B cell (primary cell): ENCODE measurements around the gene SMC3. TPM values are rescaled to one million over a fixed set of nuclear protein-coding genes. Genes with fewer than 3 reads are reported as not detected.

Experiments used
- ATAC-seq: fragments of 200-7000 bp; cut with Tn5 transposase; one replicate; pipeline ENCODE4 v1.10.0; 2021; ENCODE audit warnings: low read depth, mild to moderate bottlenecking, moderate number of reproducible peaks, moderate library complexity
- CTCF ChIA-PET: fragments of 350-600 bp; sonication (Branson Sonifier 250); formaldehyde crosslinking; loops from one replicate; lab custom pipeline; 2021; ENCODE audit warnings: antibody characterized with exemption, inconsistent platforms; lab: Charles Lee
- POLR2A ChIA-PET: fragments of 350-600 bp; sonication (Branson Sonifier 250); formaldehyde crosslinking; loops from one replicate; lab custom pipeline; 2021; ENCODE audit warnings: antibody characterized with exemption; lab: Charles Lee
- DNase-seq: peaks from one replicate; pipeline ENCODE4 v3.0.0; 2013
- H2AFZ ChIP-seq: 2 replicates; pipeline ENCODE4 v1.6.1; 2012; ENCODE audit warnings: mild to moderate bottlenecking, low read depth, low read length; ENCODE audit not compliant: insufficient read depth, poor library complexity, severe bottlenecking
- H3K27ac ChIP-seq, 2 donors: 1 replicate in 1 of 2; 2 replicates in 1 of 2; pipeline ENCODE4 v1.5.1; 2012 to 2013; ENCODE audit warnings: low read length in 2 of 2, mild to moderate bottlenecking in 2 of 2, moderate library complexity in 1 of 2
- H3K27me3 ChIP-seq, 4 experiments: fragments of 200-600 bp in 1 of 4; sonication (generic) in 1 of 4; replicated peaks in 1 of 4; 1 replicate in 2 of 4; 2 replicates in 2 of 4; pipeline versions ENCODE4 v1.6.1 to v1.7.0; 2013 to 2016; ENCODE audit warnings: low read length in 3 of 4, mild to moderate bottlenecking in 2 of 4, mixed read lengths in 1 of 4, moderate library complexity in 1 of 4; ENCODE audit not compliant: insufficient read depth in 4 of 4, control insufficient read depth in 3 of 4; ENCODE audit errors: control extremely low read depth in 1 of 4
- H3K36me3 ChIP-seq, 2 experiments: replicated peaks in 1 of 2; 1 replicate in 1 of 2; 2 replicates in 1 of 2; pipeline versions ENCODE4 v1.6.1 to v1.7.1; 2013; ENCODE audit warnings: low read length in 1 of 2; ENCODE audit not compliant: insufficient read depth in 2 of 2, control insufficient read depth in 1 of 2; ENCODE audit errors: control extremely low read depth in 1 of 2, extremely low read depth in 1 of 2
- H3K4me1 ChIP-seq, 2 donors: fragments of 200-600 bp in 1 of 2; sonication (generic) in 1 of 2; 1 replicate in 1 of 2; 2 replicates in 1 of 2; pipeline versions ENCODE4 v1.5.1 to v1.6.1; 2013 to 2017; ENCODE audit warnings: low read length in 2 of 2; ENCODE audit not compliant: control insufficient read depth in 2 of 2, insufficient read depth in 2 of 2
- H3K4me2 ChIP-seq: replicated peaks from 2 replicates; pipeline ENCODE3; 2012; ENCODE audit warnings: mild to moderate bottlenecking, low read depth, low read length; ENCODE audit not compliant: poor library complexity, severe bottlenecking
- H3K4me3 ChIP-seq, 5 experiments: fragments of 200-600 bp in 1 of 5; sonication (generic) in 1 of 5; 1 replicate in 3 of 5; 2 replicates in 2 of 5; pipeline versions ENCODE4 v1.5.1 to v1.7.0; 2011 to 2016; ENCODE audit warnings: low read length in 4 of 5, mild to moderate bottlenecking in 4 of 5, low read depth in 2 of 5, control low read depth in 1 of 5, moderate library complexity in 1 of 5; ENCODE audit not compliant: insufficient read depth in 1 of 5; ENCODE audit errors: control extremely low read depth in 1 of 5, extremely low read depth in 1 of 5
- H3K79me2 ChIP-seq: fragments of 200-600 bp; sonication (generic); one replicate; pipeline ENCODE4 v1.6.0; 2016; ENCODE audit warnings: low read length; ENCODE audit not compliant: control insufficient read depth, insufficient read depth
- H3K9ac ChIP-seq: fragments of 200-600 bp; sonication (generic); 2 replicates; pipeline ENCODE4 v1.6.1; 2017; ENCODE audit warnings: mild to moderate bottlenecking, low read length, moderate library complexity
- H3K9me3 ChIP-seq, 3 donors: one replicate each; pipeline versions ENCODE4 v1.6.1 to v1.7.1; 2013; ENCODE audit warnings: low read length in 2 of 3; ENCODE audit not compliant: control insufficient read depth in 2 of 3, insufficient read depth in 1 of 3; ENCODE audit errors: control extremely low read depth in 1 of 3
- H4K20me1 ChIP-seq: 2 replicates; pipeline ENCODE4 v1.6.0; 2012; ENCODE audit warnings: mild to moderate bottlenecking, low read length; ENCODE audit not compliant: insufficient read depth, control insufficient read depth, poor library complexity, severe bottlenecking
- H3K27ac Mint-ChIP-seq: one replicate; pipeline ENCODE4 v1.8.0; 2021; ENCODE audit warnings: mixed read lengths
- H3K27me3 Mint-ChIP-seq: one replicate; pipeline ENCODE4 v1.8.0; 2021; ENCODE audit warnings: mixed read lengths
- H3K4me1 Mint-ChIP-seq: one replicate; pipeline ENCODE4 v1.8.0; 2021; ENCODE audit warnings: mixed read lengths
- H3K4me3 Mint-ChIP-seq: one replicate; pipeline ENCODE4 v1.8.0; 2021; ENCODE audit warnings: mixed read lengths
- H3K9me3 Mint-ChIP-seq: one replicate; pipeline ENCODE4 v1.8.0; 2022; ENCODE audit warnings: mixed read lengths; ENCODE audit not compliant: insufficient read depth
- EZH2 ChIP-seq: IDR thresholded peaks from 2 replicates; pipeline ENCODE4 v1.6.1; 2012; ENCODE audit warnings: borderline replicate concordance, low read depth, mild to moderate bottlenecking, moderate library complexity, low read length; ENCODE audit not compliant: insufficient read depth, poor library complexity, severe bottlenecking
- WGBS: methylation state at CpG from one replicate; pipeline ENCODE4 v1.1.5; 2013; ENCODE audit warnings: missing lambda C conversion rate; ENCODE audit not compliant: insufficient coverage; 5-methylcytosine and 5-hydroxymethylcytosine counted together
- intact Hi-C: fragments of 100-400 bp; cut with micrococcal nuclease; formaldehyde crosslinking; loops from one replicate; pipeline ENCODE4 v1.10.0; 2022
- polyA plus RNA-seq: library from polyadenylated mRNA; depleted of rRNA; stranded (reverse); fragments of >200 nt; gene quantifications from 2 replicates; pipeline ENCODE4 v1.2.3, GENCODE V29; 2012
- total RNA-seq, 2 donors: library from RNA; stranded (reverse); fragments of 120-200 nt in 1 of 2; gene quantifications; 1 replicate in 1 of 2; 2 replicates in 1 of 2; pipeline versions ENCODE4 v1.2.3 to v1.2.4, GENCODE V29; 2013 to 2022
- TF ChIP-seq, protein P1 (sequence below): fragments of 200-600 bp; IDR thresholded peaks from one replicate; pipeline ENCODE4 v1.8.0; 2022; ENCODE audit warnings: antibody characterized with exemption, mild to moderate bottlenecking

Gene SMC3
- total and polyA plus RNA-seq, 2 donors (not counting 1 experiment from before 2014, with no cell fraction given) = 6.1 to 45.8 TPM

- no peaks in the 10 kb centered on the region for H3K27me3 Mint-ChIP-seq
- Histone ChIP-seq H3K4me1 (peaks cover 18 to 26% of the 10 kb centered on the region in 2 donors), H3K9ac (no peak overlapping the region), H3K27ac (no peak overlapping the region), H3K9me3 (no peaks in the 10 kb centered on the region), H3K79me2 (peaks cover 49% of the 10 kb centered on the region), H3K4me3 (no peak overlapping the region), H4K20me1 (peaks cover 22% of the 10 kb centered on the region), H3K4me2 (no peak overlapping the region), H3K27me3 (no peaks in the 10 kb centered on the region), H2AFZ (no peak overlapping the region), H3K36me3 (peaks cover 1 to 35% of the 10 kb centered on the region in 2 experiments)
- H3K27ac Mint-ChIP-seq = no peak overlapping the region
- DNase-seq = no peak
- WGBS = 67% methylated on average over 1 of the region's 2 CpGs
- CTCF ChIA-PET = interaction anchor here (0.9 to 1.9 kb wide), 3 partner anchors 219 to 269 kb away, joined by 3 to 4 read pairs (median 3); no protein-coding TSS in a partner anchor
- POLR2A ChIA-PET = no interaction called here
- ATAC-seq = no peak
- intact Hi-C loops = no loop called here
- H3K4me3 Mint-ChIP-seq = no peak overlapping the region
- H3K9me3 Mint-ChIP-seq = no peaks in the 10 kb centered on the region
- TF ChIP-seq, protein P1, sequence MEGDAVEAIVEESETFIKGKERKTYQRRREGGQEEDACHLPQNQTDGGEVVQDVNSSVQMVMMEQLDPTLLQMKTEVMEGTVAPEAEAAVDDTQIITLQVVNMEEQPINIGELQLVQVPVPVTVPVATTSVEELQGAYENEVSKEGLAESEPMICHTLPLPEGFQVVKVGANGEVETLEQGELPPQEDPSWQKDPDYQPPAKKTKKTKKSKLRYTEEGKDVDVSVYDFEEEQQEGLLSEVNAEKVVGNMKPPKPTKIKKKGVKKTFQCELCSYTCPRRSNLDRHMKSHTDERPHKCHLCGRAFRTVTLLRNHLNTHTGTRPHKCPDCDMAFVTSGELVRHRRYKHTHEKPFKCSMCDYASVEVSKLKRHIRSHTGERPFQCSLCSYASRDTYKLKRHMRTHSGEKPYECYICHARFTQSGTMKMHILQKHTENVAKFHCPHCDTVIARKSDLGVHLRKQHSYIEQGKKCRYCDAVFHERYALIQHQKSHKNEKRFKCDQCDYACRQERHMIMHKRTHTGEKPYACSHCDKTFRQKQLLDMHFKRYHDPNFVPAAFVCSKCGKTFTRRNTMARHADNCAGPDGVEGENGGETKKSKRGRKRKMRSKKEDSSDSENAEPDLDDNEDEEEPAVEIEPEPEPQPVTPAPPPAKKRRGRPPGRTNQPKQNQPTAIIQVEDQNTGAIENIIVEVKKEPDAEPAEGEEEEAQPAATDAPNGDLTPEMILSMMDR = no peak
- no peak for TF ChIP-seq EZH2
- H3K4me1 Mint-ChIP-seq = peaks cover 39% of the 10 kb centered on the region
Measured at GRCh38 chr10:110572862-110573261, 5.4 kb downstream of the SMC3 start.

- Mint-ChIP-seq H3K27ac (no peak overlapping the region), H3K4me1 (peaks cover 31% of the 10 kb centered on the region), H3K4me3 (no peak overlapping the region), H3K27me3 (no peaks in the 10 kb centered on the region), H3K9me3 (no peaks in the 10 kb centered on the region)
- H3K27me3 ChIP-seq = no peaks in the 10 kb centered on the region
- H3K9ac ChIP-seq = no peak overlapping the region
- peaks cover 33% of the 10 kb centered on the region for H3K79me2 ChIP-seq
- H3K36me3 ChIP-seq = peaks cover 1 to 50% of the 10 kb centered on the region in 2 experiments
- no peak overlapping the region for H2AFZ ChIP-seq
- 80% methylated on average over 1 of the region's 5 CpGs for WGBS
- no peak overlapping the region for H3K4me2 ChIP-seq
- intact Hi-C loops = no loop called here
- ATAC-seq = no peak
- H3K9me3 ChIP-seq = no peaks in the 10 kb centered on the region
- ChIA-PET POLR2A (no interaction called here), CTCF (interaction anchor here (0.9 to 1.9 kb wide), 2 partner anchors 9 to 220 kb away, joined by 4 read pairs; no protein-coding TSS in a partner anchor)
- DNase-seq = no peak
- peaks cover 22% of the 10 kb centered on the region for H4K20me1 ChIP-seq
- TF ChIP-seq, protein P1 = no peak
- no peak for TF ChIP-seq EZH2
- H3K27ac ChIP-seq = no peak overlapping the region
- H3K4me3 ChIP-seq = no peak overlapping the region
- peaks cover 11 to 17% of the 10 kb centered on the region in 2 donors for H3K4me1 ChIP-seq
Measured at GRCh38 chr10:110574420-110574819, 6.9 kb downstream of the SMC3 start.
